IPS DF 6.9 (cell line): Measurements from ENCODE around the gene PHACTR3.
"Not testable (repeated sequence)": the region's sequence is repeated elsewhere in the genome, so short reads cannot be mapped to it uniquely, and the experiment has no call there.

ENCODE experiments used
- DNase-seq: peaks from one replicate; pipeline ENCODE4 v3.0.0-alpha.2; 2013; ENCODE audit warnings: low read depth, low spot score
- H3K27ac ChIP-seq: one replicate; pipeline ENCODE4 v1.5.1; 2013; ENCODE audit warnings: low read length, control low read depth
- H3K27me3 ChIP-seq: 2 replicates; pipeline ENCODE4 v1.6.1; 2013; ENCODE audit warnings: mild to moderate bottlenecking, low read length; ENCODE audit not compliant: control insufficient read depth, insufficient read depth
- H3K36me3 ChIP-seq: 2 replicates; pipeline ENCODE4 v1.6.1; 2013; ENCODE audit warnings: low read length; ENCODE audit not compliant: control insufficient read depth, insufficient read depth
- H3K4me1 ChIP-seq: 2 replicates; pipeline ENCODE4 v1.6.1; 2013; ENCODE audit warnings: low read length; ENCODE audit not compliant: control insufficient read depth, insufficient read depth
- H3K4me3 ChIP-seq: 2 replicates; pipeline ENCODE4 v1.5.1; 2013; ENCODE audit warnings: mild to moderate bottlenecking, low read length
- H3K9me3 ChIP-seq: 2 replicates; pipeline ENCODE4 v1.6.1; 2013; ENCODE audit warnings: low read length, inconsistent platforms; ENCODE audit not compliant: control insufficient read depth, insufficient read depth
- WGBS: extraction: QIAGEN DNeasy Blood & Tissue Kit; methylation state at CpG from one replicate; pipeline ENCODE4 v1.1.7; 2013; ENCODE audit warnings: mixed read lengths, missing lambda C conversion rate; ENCODE audit not compliant: insufficient read length, insufficient coverage; 5-methylcytosine and 5-hydroxymethylcytosine counted together

PHACTR3 gene

DNA sequence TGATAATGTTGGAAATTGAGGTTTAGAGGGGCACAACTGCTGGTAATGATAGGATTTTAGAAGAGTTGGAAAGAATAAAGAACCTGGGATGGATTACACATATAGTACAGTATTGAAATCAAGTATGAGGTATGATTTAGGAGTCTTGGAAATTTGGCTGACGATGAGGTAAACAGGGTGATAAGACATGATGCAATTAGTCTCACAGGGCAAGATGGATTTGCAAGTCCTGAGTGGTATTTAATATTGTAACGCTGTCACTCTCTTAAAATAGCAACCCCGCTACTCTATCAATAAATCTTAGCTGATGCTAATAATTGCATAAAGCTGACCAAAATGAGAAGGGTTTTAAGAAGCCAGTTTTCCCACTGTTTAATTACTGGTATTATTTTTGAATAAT lies 258.7 kb downstream of the PHACTR3 start:
- no CpG with 5 or more reads among the region's 3 CpGs for WGBS
- DNase-seq: no peak
- Histone ChIP-seq H3K27me3 (no peaks in the 10 kb centered on the region), H3K4me3 (no peak overlapping the region), H3K27ac (no peak overlapping the region), H3K36me3 (no peaks in the 10 kb centered on the region), H3K4me1 (no peaks in the 10 kb centered on the region), H3K9me3 (no peaks in the 10 kb centered on the region; the same call in 1 of the 2 replicates)

DNA sequence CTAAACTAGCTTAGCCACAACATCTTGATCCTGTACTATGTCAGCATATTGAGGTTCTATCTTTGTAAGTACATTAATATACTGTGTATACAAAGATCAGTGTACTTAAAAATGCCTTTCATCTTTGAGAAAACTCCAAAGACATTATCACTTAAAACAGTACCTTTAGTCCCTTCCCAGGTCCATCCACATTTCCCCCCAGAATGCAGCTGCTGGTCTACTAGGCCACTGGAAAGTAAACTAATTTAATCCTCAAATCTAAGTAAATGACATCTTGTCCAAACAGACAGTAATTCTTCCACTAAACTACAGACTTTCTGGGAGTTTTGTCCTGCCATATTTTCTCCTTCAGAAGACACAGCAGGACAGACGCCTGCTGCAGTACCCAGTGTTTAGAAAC lies 260.4 kb downstream of the PHACTR3 start:
- Histone ChIP-seq H3K36me3 (no peaks in the 10 kb centered on the region), H3K4me3 (no peak overlapping the region), H3K9me3 (no peaks in the 10 kb centered on the region; the same call in 1 of the 2 replicates), H3K27ac (no peak overlapping the region), H3K27me3 (no peaks in the 10 kb centered on the region), H3K4me1 (no peaks in the 10 kb centered on the region)
- no CpG with 5 or more reads among the region's 1 CpG for WGBS
- DNase-seq: no peak

DNA sequence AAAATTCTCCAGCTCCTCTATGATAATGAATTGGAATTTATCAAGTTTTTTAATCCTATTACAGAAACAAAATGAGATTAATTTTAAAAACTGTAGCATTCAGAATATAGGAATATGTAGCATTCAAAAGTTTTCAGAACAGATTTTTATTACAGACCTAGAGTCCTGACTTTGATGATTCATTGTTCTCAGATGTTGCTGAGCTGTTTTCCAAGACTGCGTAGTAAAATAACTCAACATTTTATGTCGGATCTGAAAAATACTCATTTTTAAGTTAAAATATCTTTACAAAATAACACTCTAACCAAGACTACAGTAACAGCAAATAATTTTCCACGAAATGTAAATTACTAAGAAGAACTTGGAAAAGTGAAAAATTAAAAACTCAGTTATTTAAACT lies 262.0 kb downstream of the PHACTR3 start:
- Histone ChIP-seq H3K27me3 (no peaks in the 10 kb centered on the region), H3K4me3 (no peak overlapping the region), H3K9me3 (no peaks in the 10 kb centered on the region; the same call in 1 of the 2 replicates), H3K4me1 (no peaks in the 10 kb centered on the region), H3K27ac (no peak overlapping the region), H3K36me3 (no peaks in the 10 kb centered on the region)
- 100% methylated on average over 2 of the region's 3 CpGs for WGBS
- no peak for DNase-seq

DNA sequence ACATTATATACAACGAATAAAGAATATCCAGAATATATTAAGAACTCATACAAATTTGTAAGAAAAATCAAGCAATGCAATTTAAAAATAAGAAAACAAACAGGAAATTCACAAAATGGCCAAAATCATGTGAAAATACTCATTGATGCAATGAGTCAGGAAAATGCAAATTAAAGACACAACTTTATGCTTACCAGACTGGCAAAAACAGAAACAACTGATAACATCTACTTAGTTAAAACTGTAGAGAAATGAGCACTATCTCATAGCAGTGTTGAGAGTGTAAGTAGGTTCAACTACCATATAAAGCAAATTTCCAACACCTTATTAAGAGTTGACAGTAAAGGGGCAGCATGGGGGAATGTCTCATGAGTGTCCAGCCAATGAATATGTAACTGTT lies 266.8 kb downstream of the PHACTR3 start:
- Histone ChIP-seq H3K4me1 (no peaks in the 10 kb centered on the region), H3K27ac (no peak overlapping the region), H3K27me3 (no peaks in the 10 kb centered on the region), H3K9me3 (no peaks in the 10 kb centered on the region; the same call in 1 of the 2 replicates), H3K36me3 (no peaks in the 10 kb centered on the region), H3K4me3 (no peak overlapping the region)
- WGBS: no CpG with 5 or more reads among the region's 1 CpG
- no peak for DNase-seq

DNA sequence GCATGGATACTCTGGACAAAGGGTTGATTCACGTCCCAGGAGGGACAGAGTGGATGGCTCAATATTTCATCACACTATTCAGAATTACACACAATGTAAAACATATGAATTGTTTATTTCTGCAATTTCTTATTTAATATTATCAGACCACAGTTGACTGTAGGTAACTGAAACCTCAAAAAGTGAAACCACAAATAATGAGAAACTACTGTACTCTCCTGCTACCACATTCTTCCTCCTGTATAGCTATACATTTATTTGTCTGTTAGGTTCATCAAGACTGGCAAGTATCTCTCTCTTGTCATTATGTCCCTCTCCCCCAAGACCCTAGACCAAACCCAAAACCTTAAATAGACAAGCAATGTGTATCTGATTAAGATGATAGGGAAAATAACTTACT lies 269.1 kb downstream of the PHACTR3 start:
- Histone ChIP-seq H3K4me1 (no peaks in the 10 kb centered on the region), H3K9me3 (no peaks in the 10 kb centered on the region; the same call in 1 of the 2 replicates), H3K27ac (no peak overlapping the region), H3K27me3 (no peaks in the 10 kb centered on the region), H3K36me3 (no peaks in the 10 kb centered on the region), H3K4me3 (no peak overlapping the region)
- DNase-seq: no peak
- no CpG with 5 or more reads among the region's 1 CpG for WGBS

DNA sequence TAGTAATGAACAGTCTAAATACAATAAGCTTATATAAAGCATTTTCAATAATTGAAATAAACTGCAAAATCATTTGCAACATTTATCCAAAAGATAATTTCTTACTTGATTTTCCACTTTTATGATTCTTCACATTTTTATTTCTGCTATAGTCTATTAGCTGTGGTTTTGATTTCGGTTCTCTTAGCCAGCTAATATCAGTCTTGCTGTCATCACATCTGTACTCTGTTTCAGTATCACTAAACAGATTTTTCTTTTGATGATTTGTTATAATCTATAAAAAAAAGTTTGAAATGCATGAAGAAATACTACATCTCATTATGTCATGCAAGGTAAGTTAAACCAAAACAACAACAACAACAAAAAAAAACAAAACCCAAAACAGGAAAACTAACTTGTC lies 275.9 kb downstream of the PHACTR3 start:
- Histone ChIP-seq H3K4me3 (no peak overlapping the region), H3K27ac (no peak overlapping the region), H3K9me3 (no peaks in the 10 kb centered on the region; the same call in 1 of the 2 replicates), H3K36me3 (no peaks in the 10 kb centered on the region), H3K4me1 (no peaks in the 10 kb centered on the region), H3K27me3 (no peaks in the 10 kb centered on the region)
- WGBS: no CpG with 5 or more reads among the region's 1 CpG
- no peak for DNase-seq

DNA sequence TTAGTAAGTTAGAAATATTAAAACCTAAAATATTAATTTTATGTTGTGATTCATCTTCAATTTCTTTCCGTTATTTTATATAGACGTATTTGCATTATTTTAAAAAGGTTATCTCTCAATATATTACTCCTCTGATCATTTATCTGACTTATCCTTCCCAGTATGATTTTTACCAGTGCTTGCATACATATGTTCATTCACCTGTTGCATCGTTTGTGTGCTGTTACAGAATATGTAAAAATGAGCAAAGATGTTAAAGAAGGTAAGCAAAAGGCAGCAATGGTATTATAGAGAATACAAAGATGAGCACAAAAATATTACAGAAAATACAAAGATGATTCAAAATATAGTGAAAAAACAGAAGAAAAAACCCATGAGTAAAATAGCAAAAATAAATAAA lies 280.2 kb downstream of the PHACTR3 start:
- WGBS: no CpG with 5 or more reads among the region's 3 CpGs

DNA sequence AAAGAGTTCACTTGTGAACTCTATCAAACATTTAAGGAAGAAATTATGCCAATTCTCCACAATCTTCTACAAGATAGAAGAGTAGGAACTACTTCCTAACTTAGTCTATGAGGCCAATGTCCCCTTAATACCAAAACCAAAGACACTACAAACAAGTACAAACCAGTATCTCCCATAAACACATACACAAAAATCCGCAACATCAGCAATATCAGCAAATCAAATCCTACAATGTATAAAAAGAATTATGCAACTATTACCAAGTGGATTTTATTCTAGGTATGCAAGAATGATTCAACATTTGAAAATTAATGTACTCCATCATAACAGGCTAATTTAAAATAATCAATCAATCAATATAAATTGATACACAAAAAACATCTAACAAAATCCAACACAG lies 283.7 kb downstream of the PHACTR3 start:
- DNase-seq: no peak
- H3K27me3 ChIP-seq: no peaks in the 10 kb centered on the region
- WGBS: 100% methylated on average over 1 of the region's 1 CpG
- H3K4me3 ChIP-seq: no peak overlapping the region
- H3K27ac ChIP-seq: no peak overlapping the region
- no peaks in the 10 kb centered on the region for H3K36me3 ChIP-seq
- H3K9me3 ChIP-seq: no peaks in the 10 kb centered on the region
- H3K4me1 ChIP-seq: no peaks in the 10 kb centered on the region

More for the DNA sequence above, 280.2 kb downstream of the PHACTR3 start:
- Histone ChIP-seq H3K9me3 (no peaks in the 10 kb centered on the region), H3K27ac (no peak overlapping the region), H3K27me3 (no peaks in the 10 kb centered on the region), H3K36me3 (no peaks in the 10 kb centered on the region), H3K4me1 (no peaks in the 10 kb centered on the region), H3K4me3 (no peak overlapping the region)
- no peak for DNase-seq

DNA sequence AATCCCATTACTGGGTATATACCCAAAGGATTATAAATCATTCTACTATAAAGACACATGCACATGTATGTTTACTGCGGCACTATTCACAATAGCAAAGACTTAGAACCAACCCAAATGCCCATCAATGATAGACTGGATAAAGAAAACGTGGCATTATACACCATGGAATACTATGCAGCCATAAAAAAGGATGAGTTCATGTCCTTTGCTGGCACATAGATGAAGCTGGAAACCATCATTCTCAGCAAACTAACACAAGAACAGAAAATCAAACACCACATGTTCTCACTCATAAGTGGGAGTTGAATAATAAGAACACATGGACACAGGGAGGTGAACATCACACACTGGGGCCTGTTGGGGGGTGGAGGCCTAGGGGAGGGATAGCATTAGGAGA lies 285.7 kb downstream of the PHACTR3 start:
- DNase-seq, H3K9me3 ChIP-seq, H3K27me3 ChIP-seq, H3K27ac ChIP-seq, H3K4me3 ChIP-seq, H3K4me1 ChIP-seq, H3K36me3 ChIP-seq: not testable (repeated sequence)
- WGBS: no CpG with 5 or more reads among the region's 2 CpGs

DNA sequence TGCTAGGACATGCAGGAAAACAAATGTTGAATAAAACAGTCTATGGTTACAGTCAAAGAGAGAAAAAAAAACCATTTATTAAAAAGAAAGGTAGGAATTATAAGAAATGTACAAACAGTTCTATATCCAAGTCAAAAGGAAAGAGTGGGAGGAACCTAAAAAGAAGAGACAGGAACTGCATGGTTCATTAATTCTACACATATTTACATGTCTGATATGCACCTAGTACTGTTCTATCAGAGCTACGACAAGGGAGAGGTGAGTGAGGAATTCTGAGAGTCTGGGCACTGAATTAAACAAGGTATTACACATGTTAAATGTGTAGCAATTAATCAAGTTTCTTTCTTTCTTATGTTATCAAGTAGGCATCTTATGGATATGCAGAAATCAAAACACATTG lies 287.2 kb downstream of the PHACTR3 start:
- H3K4me3 ChIP-seq: no peak overlapping the region
- H3K4me1 ChIP-seq: no peaks in the 10 kb centered on the region
- H3K9me3 ChIP-seq: no peaks in the 10 kb centered on the region; the same call in 1 of the 2 replicates
- H3K27me3 ChIP-seq: no peaks in the 10 kb centered on the region
- WGBS: no CpG with 5 or more reads among the region's 1 CpG
- H3K27ac ChIP-seq: no peak overlapping the region
- no peaks in the 10 kb centered on the region for H3K36me3 ChIP-seq
- no peak for DNase-seq

DNA sequence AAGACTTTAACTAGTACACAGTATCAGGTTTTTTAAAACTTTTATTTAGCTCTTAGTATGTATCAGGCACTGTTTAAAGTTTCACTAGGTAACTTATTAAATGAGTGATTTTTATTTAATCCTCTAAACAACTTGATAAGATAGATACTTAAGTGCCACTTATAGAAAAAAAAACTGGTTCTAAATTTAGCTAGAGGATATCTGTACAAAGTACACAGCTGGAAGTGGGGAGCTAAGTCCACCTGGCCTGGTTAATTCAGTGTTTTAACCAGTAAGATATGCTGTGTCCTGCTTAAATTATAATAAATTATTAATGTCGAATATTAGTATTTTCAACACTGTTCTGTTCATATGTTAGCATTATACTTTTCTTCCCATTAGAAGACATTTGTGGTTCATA lies 291.6 kb downstream of the PHACTR3 start:
- Histone ChIP-seq H3K27ac (no peak overlapping the region), H3K36me3 (no peaks in the 10 kb centered on the region), H3K9me3 (no peaks in the 10 kb centered on the region; the same call in 1 of the 2 replicates), H3K4me1 (no peaks in the 10 kb centered on the region), H3K27me3 (no peaks in the 10 kb centered on the region), H3K4me3 (no peak overlapping the region)
- no peak for DNase-seq
- no CpG with 5 or more reads among the region's 1 CpG for WGBS
